GM21381 (cell line): ENCODE data around the gene ZBTB47.

Experiments used
- ATAC-seq: cut with Tn5 transposase; IDR thresholded peaks from one replicate; pipeline ENCODE4 v1.9.1; 2021; ENCODE audit warnings: mild to moderate bottlenecking, moderate library complexity; ENCODE audit not compliant: unreplicated experiment

The ZBTB47 gene

DNA sequence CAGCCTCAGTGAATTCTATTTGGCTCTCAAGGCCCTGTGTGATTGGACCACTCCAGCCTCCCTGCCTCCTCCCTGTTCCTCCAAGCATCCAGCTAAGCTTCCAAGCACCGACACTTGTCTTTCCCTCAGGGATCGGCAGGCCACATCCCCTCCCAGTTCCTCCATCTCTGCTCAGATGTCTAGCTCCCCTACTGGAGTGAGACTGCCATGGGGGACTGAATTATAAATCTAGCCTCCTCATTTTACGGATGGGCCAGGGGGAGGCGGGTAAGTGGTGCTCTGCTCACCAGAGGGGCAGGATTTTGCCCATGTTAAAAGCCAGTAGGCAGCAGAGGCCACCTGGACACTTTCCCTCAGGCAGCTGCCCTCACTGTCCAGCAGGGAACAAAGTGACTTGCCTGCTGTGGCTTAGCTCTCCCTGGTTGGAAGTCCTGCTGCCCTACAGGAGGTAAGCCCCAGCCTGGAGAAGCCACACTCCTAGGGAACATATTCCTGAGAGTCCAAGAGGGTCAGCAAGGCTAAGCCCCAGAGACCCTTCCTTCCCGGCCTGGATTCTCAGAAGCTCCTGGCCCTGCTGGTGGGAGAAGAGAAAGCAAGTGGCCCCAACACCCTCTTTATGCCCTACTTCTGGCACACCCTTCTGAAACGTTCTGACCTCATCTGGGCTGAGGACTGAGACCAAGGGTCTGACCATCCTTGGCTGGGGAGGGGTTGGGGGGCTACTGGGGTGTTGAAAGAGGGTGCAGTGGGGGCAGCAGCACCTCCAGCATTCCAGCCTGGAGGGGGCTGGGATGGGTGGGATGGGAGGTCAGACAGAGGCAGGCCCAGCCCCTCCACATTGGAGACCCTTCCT, 58.2 kb downstream of the ZBTB47 start:
- ATAC-seq = no peak

DNA sequence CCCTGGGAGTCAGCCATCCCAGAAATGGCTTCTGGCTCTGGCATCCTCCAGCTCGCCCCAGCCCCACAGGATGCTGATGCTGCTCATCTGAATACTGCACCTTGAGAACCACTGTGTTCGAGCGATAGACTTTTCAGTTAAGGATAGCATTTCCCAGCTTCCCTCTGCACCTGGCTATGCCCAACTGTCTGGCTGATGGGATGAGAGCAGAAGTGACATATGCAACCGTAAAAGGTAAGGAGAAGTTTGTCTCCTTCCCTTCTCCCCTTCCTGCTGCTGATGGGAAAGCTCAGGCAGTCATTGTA, 58.8 kb downstream of the ZBTB47 start:
- no peak for ATAC-seq

GRCh38 chr3:42712688-42713372, 59.3 kb downstream of the ZBTB47 start:
- no peak for ATAC-seq

GRCh38 chr3:42713747-42714146, 60.2 kb downstream of the ZBTB47 start:
- no peak for ATAC-seq

DNA sequence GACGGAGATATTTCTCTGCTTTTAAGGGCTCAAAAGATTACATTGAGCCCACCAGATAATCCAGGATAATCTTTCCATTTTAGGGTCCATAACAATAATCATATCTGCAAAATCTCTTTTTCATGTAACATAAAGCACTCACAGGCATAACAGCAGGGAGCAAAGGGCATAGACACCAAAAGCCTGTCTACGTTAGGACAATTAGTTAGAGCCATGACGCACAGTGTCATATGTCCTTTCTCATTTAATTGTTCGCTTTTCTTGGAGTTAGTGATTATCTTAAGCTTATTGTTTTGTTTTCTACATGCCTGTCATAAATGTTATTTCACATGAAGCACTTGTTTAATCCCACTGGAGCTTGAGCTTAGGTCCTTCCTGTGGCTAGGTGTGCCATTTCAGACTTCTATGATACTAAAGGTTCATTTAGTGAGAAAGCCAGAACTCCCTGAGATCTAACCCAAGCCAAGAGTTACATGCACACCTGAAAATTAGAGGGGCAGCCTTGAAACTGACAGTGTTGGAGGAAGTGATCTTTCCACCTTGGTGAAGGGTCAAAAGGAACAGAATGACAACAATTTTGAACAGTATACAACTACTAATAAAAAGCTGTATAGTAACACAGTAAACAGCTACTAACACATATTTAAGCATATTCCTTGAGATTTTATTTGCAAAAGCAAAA, 60.8 kb downstream of the ZBTB47 start:
- ATAC-seq = no peak
